Transverse colon (tissue), 4 donors: ENCODE measurements around the gene CARMIL1.

Experiments
- CTCF ChIP-seq, 5 experiments: fragments of 200-600 bp in 3 of 5; fragments of 450-650 bp in 2 of 5; sonication (generic) in 3 of 5; IDR thresholded peaks; 1 replicate in 2 of 5; 2 replicates in 3 of 5; pipeline ENCODE4 v1.5.1; 2016 to 2017; ENCODE audit warnings: antibody characterized with exemption in 5 of 5, inconsistent platforms in 3 of 5, mild to moderate bottlenecking in 2 of 5, moderate library complexity in 1 of 5
- POLR2AphosphoS5 ChIP-seq, 3 donors: sonication (generic); formaldehyde crosslinking; IDR thresholded peaks; one replicate each; pipeline ENCODE4 v1.6.1; 2016; ENCODE audit warnings: antibody characterized with exemption in 3 of 3

GRCh38 chr6:25582101-25582500, 302.9 kb downstream of the CARMIL1 start:
- TF ChIP-seq CTCF (IDR thresholded peaks at IDR 0.05) (no peak), POLR2AphosphoS5 (IDR thresholded peaks at IDR 0.05) (no peak)
